Activated CD8-positive, alpha-beta memory T cell treated with anti-CD3 and anti-CD28 coated beads, Interleukin-2, amount 50 U/mL, for 24 hours (primary cell): ENCODE data around the gene DUSP15.
"Not testable (repeated sequence)": the region's sequence is repeated elsewhere in the genome, so short reads cannot be mapped to it uniquely, and the experiment has no call there.

ENCODE experiments used
- DNase-seq: peaks from one replicate; pipeline ENCODE4 v3.0.0-alpha.2; 2020; ENCODE audit errors: extremely low read depth

DUSP15 gene

GRCh38 chr20:31869942-31870725 is at the start of gene DUSP15, which contains the start of gene TTLL9:
DUSP15 (minus strand) TSS chr20:31870527; CDS start chr20:31870337, 190 bp downstream.
TTLL9 (plus strand) TSS chr20:31870634; CDS start chr20:31871127, 493 bp downstream.
- no peak for DNase-seq

DNA sequence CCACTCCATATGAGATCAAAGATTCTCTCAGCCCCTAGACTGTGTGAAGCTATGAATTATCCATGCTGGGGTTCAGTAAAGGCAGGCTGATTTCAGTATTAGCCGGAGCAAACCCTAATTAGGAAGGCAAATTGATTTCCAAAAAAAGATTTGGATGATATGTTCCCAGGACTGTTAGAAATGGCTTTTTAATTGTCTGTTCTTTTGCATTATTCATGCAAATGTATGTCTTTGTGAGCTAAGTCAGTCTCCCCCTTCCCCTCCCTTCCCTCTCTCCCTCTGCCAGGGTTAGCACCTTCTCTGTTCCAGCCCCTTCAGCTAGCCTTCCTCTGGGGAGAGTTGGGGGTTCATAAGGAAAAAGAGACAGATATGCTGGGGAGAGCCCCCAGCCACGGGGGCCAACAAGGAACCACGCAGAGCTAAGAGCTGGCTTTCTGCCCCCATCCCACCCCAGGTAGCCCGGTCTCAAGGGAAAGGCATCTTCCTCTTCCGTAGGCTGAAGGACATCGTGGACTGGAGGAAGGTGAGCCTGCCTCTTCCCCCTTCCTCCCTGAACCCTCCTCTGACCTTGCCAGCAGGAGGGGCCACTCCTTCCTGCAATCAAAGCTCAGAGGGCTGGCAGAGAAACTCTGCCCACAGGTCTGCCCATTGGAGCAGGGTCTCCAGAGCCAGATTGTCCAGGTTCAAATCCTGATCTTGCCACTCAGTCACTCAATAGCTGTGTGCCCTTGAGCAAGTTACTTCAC is 49.3 kb upstream of the DUSP15 start:
- DNase-seq, result no peak

DNA sequence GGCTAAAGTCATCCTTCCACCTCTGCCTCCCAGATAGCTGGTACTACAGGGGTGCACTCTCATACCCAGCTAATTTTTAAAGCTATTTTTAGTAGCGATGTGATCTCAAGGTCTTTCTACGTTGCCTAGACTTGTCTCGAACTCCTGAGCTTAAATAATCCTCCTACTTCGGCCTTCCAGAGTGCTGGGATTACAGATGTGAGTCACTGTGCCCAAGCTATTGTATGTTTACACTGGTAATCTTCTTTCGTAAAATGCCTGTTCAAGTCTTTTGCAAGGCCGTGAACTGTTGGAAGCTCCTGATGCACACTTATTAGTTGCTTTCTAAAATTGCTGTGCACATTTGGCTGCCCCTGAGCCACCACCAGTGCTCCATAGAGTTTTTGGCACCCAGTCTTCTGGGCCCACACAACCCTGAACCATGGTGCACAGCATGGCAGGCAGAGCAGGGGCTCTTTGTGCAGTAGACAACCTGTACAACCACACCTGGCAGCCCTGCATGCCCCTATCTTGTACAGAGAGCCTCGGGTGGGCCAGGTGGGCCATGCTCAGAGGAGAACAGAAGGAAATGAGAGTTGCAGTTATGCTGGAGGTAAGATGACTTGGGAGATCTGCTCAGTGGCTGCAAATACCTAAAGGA is 48.3 kb upstream of the DUSP15 start:
- DNase-seq, result no peak

DNA sequence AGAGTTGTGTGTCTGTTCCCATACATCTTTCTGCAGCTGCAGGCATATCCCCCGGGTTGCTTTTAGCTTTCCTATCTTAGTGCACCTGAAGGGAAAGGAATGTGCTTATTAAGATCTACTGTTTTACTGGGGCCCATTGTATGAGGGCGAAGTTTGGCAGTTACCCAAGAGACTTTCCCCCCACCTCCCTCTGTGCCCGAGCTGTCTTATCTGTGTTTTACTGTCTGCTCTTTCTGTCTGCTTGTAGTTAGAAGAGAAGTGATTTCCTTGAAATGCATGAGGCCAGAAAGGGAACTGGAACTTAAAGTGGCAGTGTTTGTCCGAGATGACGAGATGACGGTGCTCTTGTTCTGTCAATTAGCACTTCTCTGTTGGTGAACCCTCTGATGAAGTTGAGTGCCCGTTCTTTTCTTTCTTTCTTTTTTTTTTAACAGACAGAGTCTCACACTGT is 47.7 kb upstream of the DUSP15 start:
- not testable (repeated sequence) for DNase-seq

DNA sequence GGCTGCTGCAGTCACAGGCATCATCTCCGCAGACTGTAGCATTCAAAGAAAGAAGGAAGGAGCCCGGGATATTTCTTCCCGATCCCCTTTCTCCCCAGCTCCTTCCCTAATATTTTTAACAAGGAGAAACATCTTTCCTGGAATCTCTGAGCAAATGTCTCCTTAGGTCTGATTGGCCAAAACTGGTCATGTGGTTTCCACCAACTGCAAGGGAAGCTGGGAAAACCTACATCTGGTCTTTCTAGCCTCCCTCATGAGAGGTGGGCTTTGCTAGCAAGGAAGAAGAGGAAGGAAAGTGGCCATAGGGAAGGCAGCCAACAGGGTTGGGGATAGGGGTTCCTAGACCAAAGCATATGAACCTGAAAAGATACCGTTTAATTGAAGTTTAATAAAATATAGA is 46.4 kb upstream of the DUSP15 start:
- DNase-seq, result no peak

DNA sequence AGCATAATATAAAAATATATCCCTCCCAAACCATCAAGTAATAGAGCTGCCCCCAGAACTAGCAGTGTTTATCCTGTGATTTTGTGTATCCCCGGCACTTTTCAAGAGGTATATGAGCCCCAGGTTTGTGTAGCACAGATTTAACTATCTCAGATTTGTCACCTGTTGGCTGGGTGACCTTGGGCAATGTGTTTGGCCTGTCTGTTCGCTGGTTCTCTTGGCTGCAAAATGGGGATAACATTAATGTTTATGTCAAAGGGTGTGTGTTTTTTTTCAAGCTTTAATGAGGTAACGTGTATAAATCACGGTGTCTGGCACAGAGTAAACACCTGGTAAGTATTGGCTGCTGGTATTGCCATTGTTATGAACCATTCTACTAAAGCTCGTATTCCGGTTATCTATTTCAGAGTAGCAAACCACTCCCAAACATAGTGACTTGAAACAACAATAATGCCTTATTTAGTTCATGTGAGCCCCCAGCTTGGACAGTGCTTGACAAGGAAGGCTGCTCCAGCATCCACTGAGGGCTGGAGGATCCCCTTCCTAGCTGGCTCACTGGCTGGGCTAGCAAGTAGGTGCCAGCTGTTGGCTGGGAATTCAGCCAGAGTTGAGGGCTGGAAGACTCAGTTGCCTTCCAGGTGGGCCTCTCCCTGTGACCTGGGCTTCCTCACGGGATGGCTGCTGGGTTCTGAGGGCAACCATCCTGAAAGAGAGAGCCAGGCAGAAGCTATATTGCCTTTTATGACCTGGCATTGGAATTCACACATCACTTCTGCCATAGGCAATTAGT is 45.4 kb upstream of the DUSP15 start:
- DNase-seq, result no peak

DNA sequence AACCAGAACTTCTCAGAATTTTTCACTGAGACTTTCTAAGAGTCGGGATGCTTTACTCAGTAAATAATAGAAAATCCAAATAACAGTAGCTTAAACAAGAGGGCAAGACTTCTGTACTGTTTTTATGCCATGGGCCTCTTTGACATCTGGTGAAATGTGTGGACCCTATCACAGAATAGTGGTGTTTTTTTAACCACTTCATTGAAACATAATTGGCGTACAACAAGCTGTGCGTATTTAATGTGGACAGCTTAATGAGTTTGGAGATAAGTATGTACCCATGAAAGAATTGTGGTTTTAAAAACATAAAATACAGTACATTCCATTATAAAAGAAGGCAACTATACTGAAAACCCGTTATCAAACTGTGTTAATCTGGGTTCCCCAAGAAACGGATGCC is 43.8 kb upstream of the DUSP15 start:
- no peak for DNase-seq

DNA sequence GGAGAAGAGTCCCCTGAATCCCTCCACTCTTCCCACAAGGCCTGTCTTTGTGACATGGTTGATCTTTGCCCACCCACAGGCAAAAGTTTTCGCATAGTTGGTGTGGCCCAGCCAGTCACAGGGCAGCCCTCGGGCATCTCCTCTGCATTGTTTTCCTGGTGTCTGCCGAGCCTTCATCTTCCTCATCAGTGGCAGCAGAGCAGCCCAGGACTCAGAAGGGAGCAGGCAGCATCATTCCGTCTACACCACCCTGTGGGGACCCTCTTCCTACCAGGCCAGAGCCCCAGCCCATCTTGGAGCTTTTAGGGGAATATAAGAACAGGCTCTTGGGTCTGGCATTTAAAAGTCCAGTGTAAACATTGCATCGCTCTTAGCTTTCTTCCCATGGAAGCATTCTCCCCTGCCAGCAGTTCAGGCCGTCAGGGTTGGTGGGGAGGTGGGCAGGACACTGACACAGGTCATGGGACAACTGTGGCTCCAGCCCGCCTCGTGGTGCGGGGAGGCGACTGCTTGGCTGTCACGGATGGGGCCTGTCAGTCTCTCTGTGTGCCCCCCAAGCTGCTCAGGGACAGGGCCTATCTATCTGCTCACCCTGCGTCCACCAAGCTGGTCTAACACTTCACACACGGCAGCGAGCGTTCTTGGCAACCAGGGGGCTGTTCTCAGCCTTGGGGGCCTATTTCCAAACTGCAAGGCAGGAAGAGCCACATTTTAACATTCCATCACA is 43.3 kb upstream of the DUSP15 start:
- no peak for DNase-seq

DNA sequence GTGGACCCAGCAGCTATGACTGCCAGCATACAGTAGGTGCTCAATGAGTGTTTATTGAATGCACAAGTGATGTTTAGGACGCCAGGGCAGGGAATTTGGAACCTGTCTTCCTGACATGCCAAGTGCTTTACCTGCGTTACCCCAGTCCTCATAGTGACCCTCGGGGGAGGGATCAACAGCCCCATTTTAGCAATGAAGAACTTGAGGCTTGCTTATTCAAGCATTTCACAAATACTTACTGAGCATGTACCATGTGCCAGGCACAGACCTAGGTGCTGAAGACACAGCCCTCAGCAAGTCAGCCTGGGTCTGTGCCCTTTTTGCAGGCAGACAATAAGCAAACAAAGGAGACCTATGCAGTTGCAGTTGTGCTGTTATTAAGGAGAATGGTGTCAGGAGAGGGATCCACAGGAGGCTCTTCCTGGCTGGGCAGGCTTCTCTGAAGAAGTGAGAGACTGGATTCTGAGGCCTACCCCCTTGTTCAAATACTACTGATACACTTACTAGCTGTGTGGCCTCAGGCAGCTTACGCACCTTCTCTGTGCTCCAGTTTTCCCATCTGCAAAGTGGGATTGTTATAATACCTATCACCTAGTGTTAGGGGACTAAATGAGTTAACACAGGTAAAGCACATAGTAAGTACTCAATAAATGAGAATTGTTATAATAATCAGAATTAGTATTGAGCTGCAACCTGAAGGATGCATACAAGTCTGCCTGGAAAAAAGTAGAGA is 39.9 kb upstream of the DUSP15 start:
- no peak for DNase-seq

DNA sequence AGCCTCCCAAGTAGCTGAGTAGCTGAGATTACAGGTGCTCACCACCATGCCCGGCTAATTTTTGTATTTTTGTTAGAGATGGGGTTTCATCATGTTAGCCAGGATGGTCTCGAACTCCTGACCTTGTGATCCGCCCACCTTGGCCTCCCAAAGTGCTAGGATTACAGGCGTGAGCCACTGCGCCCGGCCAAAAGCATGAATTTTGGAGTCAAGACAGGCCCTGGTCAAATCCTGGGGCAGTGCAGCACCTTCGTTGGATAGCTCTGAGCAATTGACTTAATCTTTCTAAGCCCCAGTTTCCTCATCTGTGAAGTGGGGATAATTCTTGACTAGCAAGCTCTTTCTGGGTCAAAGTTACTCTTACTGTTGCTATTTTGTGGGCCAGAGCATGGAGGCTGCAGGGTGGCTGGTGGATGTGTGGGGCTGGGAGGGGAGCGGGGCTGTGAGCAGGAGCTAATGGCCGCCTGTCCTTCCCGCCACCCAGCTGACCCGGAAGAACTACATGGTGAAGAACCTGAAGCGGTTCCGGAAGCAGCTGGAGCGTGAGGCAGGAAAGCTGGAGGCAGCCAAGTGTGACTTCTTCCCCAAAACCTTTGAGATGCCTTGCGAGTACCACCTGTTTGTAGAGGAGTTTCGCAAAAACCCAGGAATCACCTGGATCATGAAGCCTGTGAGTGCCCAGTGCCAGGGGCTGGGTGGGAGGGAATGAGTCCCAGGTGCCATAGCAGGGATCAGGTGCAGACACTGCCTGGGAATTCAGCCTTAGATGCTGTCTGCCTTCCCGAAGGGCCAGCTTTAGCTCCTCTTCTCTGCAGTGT is 39.1 kb upstream of the DUSP15 start:
- DNase-seq, result no peak

DNA sequence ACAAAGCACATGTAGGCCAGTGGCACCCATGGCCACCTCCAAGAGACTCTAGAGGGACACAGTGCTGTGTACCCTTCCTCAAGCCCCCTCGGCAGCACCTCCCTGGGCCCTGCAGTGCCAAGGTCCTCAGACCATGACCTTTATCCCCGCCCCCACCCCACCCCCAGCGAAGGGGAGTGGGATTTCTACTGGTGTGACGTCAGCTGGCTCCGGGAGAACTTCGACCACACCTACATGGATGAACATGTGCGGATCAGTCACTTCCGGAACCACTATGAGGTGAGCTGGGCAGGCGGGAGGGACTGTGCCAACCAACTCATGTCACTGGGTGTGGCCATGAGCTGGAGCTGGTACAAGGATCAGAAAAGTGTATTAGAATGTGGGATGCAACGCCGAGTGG is 38.1 kb upstream of the DUSP15 start:
- no peak for DNase-seq

DNA sequence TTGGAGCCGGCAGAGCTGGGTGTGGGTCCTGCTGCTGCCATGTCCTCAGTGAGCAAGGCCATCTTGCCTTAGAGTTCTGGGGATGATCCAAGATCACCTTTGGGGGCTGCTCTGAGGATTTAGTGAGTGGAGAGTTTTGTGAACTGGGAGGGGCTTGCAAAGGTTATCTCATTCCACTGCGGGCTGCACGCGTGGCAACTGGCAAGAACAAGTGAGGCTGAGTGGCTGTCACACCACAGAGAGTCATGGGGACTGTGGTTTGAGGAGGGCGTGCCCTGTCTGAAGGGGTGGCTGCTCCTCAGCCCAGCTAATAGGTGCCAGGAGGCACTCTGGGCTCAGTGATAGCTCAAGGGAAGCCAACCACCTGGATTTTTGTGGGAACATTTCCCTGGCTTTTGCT is 37.7 kb upstream of the DUSP15 start:
- no peak for DNase-seq

DNA sequence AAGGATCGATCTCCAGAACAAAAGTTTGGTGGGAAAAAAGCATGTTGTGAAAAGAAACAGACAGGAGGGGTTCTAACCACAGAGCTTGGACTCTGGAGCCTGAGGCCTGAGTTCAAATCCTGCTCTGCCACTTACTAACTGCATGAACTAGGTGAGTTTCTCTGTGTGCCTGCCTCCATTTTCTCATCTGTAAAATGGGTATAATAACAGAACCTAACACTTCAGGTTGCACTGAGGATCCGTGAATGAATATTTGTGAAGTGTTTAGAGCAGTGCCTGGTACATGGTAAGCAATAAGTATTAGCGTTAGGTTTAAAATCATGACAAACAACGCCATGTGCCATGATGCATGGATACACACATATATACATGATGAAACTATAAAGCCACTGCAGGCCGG is 36.7 kb upstream of the DUSP15 start:
- no peak for DNase-seq

DNA sequence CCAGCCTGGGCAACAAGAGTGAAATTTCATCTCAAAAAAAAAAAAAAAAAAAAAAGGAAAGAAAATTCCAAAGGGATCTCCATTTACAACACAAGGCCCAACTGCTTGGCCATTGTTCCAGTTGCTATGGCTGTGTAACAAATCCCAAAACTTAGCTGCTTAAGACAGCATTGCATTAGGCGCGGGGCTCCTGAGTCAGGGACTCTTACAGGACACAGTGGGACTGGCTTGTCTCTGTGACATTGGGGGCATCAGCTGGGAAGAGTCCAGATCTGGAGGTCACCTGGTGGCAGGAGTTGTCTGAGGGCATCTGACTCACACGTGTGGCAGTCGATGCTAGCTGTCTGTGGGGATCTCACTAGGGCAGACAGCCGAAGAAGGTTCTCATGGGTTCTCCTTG is 35.7 kb upstream of the DUSP15 start:
- no peak for DNase-seq

GRCh38 chr20:31903627-31904386 is 33.5 kb upstream of the DUSP15 start:
- DNase-seq, result no peak

- no peak for DNase-seq
Measured at GRCh38 chr20:31901615-31902014, 31.3 kb upstream of the DUSP15 start.

GRCh38 chr20:31897541-31897940 is 27.2 kb upstream of the DUSP15 start:
- DNase-seq, result no peak

DNA sequence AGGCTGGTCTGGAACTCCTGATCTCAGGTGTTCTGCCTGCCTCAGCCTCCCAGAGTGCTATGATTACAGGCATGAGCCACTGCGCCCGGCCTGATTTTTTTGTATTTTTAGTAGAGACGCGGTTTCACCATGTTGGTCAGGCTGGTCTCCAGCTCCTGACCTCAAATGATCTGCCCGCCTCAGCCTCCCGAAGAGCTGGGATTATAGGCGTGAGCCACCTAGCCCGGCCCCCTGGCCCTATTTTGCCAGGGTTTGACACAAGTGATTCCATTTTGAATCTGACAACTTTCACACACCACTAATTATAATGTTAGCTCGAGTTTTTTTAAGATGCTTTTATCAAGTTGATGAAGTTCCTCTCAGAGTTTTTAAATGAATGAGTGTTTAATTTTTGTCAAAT is 25.7 kb upstream of the DUSP15 start:
- no peak for DNase-seq
